ENCODE data around the gene MAP2K2.

Gene MAP2K2

DNA sequence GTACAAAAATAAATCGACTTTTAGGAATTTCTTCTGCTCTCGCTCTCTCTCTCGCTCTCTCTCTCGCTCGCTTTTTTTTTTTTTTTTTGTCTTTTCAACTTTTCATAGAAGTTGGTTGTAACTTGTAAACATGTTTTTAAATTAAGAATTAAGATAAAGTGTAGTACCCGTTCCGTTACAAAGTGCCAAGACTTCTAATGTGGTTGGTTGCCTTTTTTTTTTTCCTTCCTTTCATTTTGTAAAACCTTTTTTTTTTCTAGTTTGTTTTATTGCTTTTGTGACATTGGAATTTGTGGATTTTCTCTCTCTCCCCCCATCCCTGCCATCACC is 77.6 kb downstream of the MAP2K2 start:
- H3K18ac ChIP-seq (ENCODE audit: low read length), result no peak overlapping the region
- WGBS (ENCODE audit: extremely low coverage, insufficient coverage, low lambda C conversion rate), result no CpG with 5 or more reads among the region's 7 CpGs

DNA sequence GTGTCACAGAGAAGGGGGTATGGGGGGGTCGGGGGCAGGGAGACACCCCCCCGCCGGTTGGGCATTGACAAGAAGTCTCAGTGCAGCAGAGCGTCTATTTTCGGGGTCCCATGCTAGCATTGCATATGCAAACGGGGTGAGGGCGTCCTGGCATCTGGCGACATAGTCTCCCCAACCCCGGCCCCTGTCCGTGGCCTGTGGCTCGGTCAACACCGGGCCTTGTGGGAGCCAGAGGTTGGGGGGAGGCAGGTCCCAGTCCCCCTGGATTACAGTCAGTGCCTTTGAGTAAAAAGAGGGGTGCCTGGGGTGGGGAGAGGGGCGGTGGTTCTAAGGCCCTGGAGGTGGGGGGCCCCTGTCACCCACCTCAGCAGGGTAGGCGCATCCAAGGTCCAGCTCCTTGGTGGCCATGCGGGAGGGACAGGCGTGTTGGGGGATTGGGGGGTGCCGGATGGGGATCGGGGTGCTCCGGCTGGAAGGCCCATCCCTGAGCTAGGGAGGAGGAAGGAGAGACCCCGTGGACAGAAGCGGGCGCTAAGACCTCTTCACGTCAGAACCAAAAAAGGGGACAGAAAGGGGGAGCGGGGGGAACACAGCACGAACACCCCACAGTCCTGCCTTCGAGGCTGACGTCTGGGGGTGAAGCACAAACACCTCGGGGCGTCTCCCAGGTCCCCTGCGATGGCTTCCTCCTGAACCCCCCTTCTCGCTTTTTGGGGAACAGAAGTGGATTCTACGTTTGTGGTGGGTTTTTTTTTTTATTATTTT is 78.1 kb downstream of the MAP2K2 start:
- Histone ChIP-seq H3K4me2 (ENCODE audit: low read length) (no peak overlapping the region), H2BK120ac (ENCODE audit: low read depth, low read length) (no peak overlapping the region)

More for the DNA sequence above, 77.6 kb downstream of the MAP2K2 start:
- no peak overlapping the region for H4K5ac ChIP-seq (ENCODE audit: low read length)
- H3K79me2 ChIP-seq (ENCODE audit: control insufficient read depth, insufficient read depth, low read length), result peaks cover 9% of the 10 kb centered on the region
- H3K4ac ChIP-seq (ENCODE audit: low read depth, low read length), result no peak overlapping the region
- no peak overlapping the region for H2BK5ac ChIP-seq (ENCODE audit: low read length)
- H3K27me3 ChIP-seq (ENCODE audit: insufficient read depth, low read length, poor library complexity), result no peaks in the 10 kb centered on the region
- H4K8ac ChIP-seq (ENCODE audit: low read depth, low read length), result no peak overlapping the region
- no peaks in the 10 kb centered on the region for H3K4me1 ChIP-seq (ENCODE audit: control insufficient read depth, low read depth, low read length)
- H3K79me1 ChIP-seq (ENCODE audit: low read length), result peaks cover 3% of the 10 kb centered on the region
- H2BK15ac ChIP-seq (replicated peaks; ENCODE audit: low read depth), result no peak overlapping the region
- H2BK120ac ChIP-seq (ENCODE audit: low read depth, low read length), result no peak overlapping the region
- no peak overlapping the region for H3K56ac ChIP-seq (ENCODE audit: low read length)
- no peak overlapping the region for H3K23ac ChIP-seq (ENCODE audit: low read length)
- H3K9ac ChIP-seq (ENCODE audit: low read length), result no peak overlapping the region
- no peak overlapping the region for H3K4me2 ChIP-seq (ENCODE audit: low read length)
- no peak overlapping the region for H3K27ac ChIP-seq (ENCODE audit: low read depth, low read length)
- DNase-seq, result no peak
- H2AK5ac ChIP-seq (ENCODE audit: low read length), result no peak overlapping the region
- H3K4me3 ChIP-seq (ENCODE audit: low read length), result no peak overlapping the region
- H3K36me3 ChIP-seq (ENCODE audit: control insufficient read depth, insufficient read depth, low read length), result no peaks in the 10 kb centered on the region

DNA sequence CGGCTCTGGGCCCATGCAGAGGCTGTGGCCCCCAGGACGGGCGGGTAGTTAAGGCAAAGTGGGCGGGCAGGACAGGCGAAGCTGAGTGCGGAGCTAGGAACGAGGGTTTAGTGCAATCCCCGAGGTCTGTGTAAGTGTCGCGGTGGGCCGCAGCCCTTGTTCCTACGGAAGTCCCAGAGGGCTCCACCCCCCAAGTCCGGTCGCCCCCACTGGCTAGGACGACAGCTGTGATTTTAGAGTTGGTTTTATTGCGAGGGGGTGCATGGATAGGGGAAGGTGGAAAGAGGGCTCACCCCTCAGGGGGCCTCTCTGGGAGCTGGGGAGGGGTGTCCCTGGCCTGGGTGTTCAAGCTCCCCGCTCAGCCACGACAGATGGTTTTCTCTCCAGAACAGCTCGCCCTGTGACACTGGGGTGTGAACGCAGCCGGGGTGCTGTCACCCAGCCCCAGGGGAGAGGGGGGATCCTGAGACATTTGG is 78.9 kb downstream of the MAP2K2 start:
- WGBS (ENCODE audit: extremely low coverage, insufficient coverage, low lambda C conversion rate), result no CpG with 5 or more reads among the region's 21 CpGs
- Histone ChIP-seq H3K9ac (ENCODE audit: low read length) (no peak overlapping the region), H3K4ac (ENCODE audit: low read depth, low read length) (no peak overlapping the region), H2BK15ac (replicated peaks; ENCODE audit: low read depth) (no peak overlapping the region), H4K5ac (ENCODE audit: low read length) (no peak overlapping the region), H2BK5ac (ENCODE audit: low read length) (no peak overlapping the region), H2BK120ac (ENCODE audit: low read depth, low read length) (no peak overlapping the region), H3K18ac (ENCODE audit: low read length) (no peak overlapping the region), H3K23ac (ENCODE audit: low read length) (no peak overlapping the region), H3K4me3 (ENCODE audit: low read length) (no peak overlapping the region), H3K36me3 (ENCODE audit: control insufficient read depth, insufficient read depth, low read length) (no peaks in the 10 kb centered on the region), H3K27ac (ENCODE audit: low read depth, low read length) (no peak overlapping the region), H3K4me2 (ENCODE audit: low read length) (no peak overlapping the region), H2AK5ac (ENCODE audit: low read length) (no peak overlapping the region), H3K56ac (ENCODE audit: low read length) (no peak overlapping the region), H3K79me1 (ENCODE audit: low read length) (no peaks in the 10 kb centered on the region), H4K8ac (ENCODE audit: low read depth, low read length) (no peak overlapping the region), H3K4me1 (ENCODE audit: control insufficient read depth, low read depth, low read length) (no peaks in the 10 kb centered on the region), H3K79me2 (ENCODE audit: control insufficient read depth, insufficient read depth, low read length) (peaks cover 3% of the 10 kb centered on the region), H3K27me3 (ENCODE audit: insufficient read depth, low read length, poor library complexity) (no peaks in the 10 kb centered on the region)
- no peak for DNase-seq

More for the DNA sequence above, 78.1 kb downstream of the MAP2K2 start:
- Histone ChIP-seq H2AK5ac (ENCODE audit: low read length) (no peak overlapping the region), H3K23ac (ENCODE audit: low read length) (no peak overlapping the region), H3K9ac (ENCODE audit: low read length) (no peak overlapping the region), H3K4ac (ENCODE audit: low read depth, low read length) (no peak overlapping the region), H3K27ac (ENCODE audit: low read depth, low read length) (no peak overlapping the region), H3K4me3 (ENCODE audit: low read length) (no peak overlapping the region), H3K56ac (ENCODE audit: low read length) (no peak overlapping the region), H3K4me1 (ENCODE audit: control insufficient read depth, low read depth, low read length) (no peaks in the 10 kb centered on the region), H3K27me3 (ENCODE audit: insufficient read depth, low read length, poor library complexity) (no peaks in the 10 kb centered on the region), H3K79me1 (ENCODE audit: low read length) (peaks cover 2% of the 10 kb centered on the region), H4K5ac (ENCODE audit: low read length) (no peak overlapping the region), H4K8ac (ENCODE audit: low read depth, low read length) (no peak overlapping the region), H2BK15ac (replicated peaks; ENCODE audit: low read depth) (no peak overlapping the region), H2BK5ac (ENCODE audit: low read length) (no peak overlapping the region), H3K79me2 (ENCODE audit: control insufficient read depth, insufficient read depth, low read length) (peaks cover 6% of the 10 kb centered on the region), H3K18ac (ENCODE audit: low read length) (no peak overlapping the region), H3K36me3 (ENCODE audit: control insufficient read depth, insufficient read depth, low read length) (no peaks in the 10 kb centered on the region)
- no peak for DNase-seq
- WGBS (ENCODE audit: extremely low coverage, insufficient coverage, low lambda C conversion rate), result no CpG with 5 or more reads among the region's 32 CpGs

DNA sequence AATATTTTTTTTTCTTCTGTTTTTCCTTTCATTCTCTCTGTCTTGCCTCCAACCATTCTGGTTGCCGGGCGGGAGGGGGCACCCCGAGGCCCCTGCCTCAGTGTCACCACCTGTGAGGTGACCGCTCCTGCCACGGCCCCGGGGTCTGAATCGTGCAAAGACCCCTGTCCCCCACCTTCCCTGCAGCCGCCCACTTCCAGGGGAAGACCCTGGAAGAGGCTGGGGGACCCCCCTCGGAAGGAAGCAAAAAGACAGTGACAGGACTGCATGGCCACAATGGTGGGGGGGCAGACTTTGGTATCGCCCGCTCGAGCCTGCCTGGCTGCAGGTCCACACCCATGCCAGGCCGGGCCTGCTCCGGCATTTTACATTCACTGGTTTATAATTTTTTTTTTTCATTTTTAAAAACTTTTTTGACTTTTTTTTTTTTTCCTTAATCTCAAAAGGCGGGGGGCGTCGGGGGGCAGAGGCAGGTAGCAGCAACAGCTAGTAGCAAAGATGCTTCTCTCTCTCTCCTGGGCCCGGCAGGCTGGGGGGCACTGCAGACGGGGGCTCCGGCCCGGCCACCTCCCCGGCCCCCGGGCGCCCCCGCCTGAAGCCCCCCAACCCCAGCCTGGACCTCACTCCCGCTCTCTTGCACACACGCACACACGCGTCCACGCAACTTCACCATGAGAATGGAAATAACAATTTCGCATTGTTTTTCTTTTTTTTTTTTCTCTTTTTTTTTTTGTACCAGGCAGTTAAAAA is 79.8 kb downstream of the MAP2K2 start:
- Histone ChIP-seq H2AK5ac (ENCODE audit: low read length) (no peak overlapping the region), H4K8ac (ENCODE audit: low read depth, low read length) (no peak overlapping the region), H3K79me1 (ENCODE audit: low read length) (no peaks in the 10 kb centered on the region), H2BK120ac (ENCODE audit: low read depth, low read length) (no peak overlapping the region), H3K4me2 (ENCODE audit: low read length) (no peak overlapping the region), H2BK15ac (replicated peaks; ENCODE audit: low read depth) (no peak overlapping the region), H3K36me3 (ENCODE audit: control insufficient read depth, insufficient read depth, low read length) (no peaks in the 10 kb centered on the region), H3K4me1 (ENCODE audit: control insufficient read depth, low read depth, low read length) (no peaks in the 10 kb centered on the region), H3K9ac (ENCODE audit: low read length) (no peak overlapping the region), H3K56ac (ENCODE audit: low read length) (no peak overlapping the region), H2BK5ac (ENCODE audit: low read length) (no peak overlapping the region), H3K23ac (ENCODE audit: low read length) (no peak overlapping the region), H3K18ac (ENCODE audit: low read length) (no peak overlapping the region), H3K27ac (ENCODE audit: low read depth, low read length) (no peak overlapping the region), H3K4me3 (ENCODE audit: low read length) (no peak overlapping the region), H3K27me3 (ENCODE audit: insufficient read depth, low read length, poor library complexity) (no peaks in the 10 kb centered on the region), H4K5ac (ENCODE audit: low read length) (no peak overlapping the region), H3K79me2 (ENCODE audit: control insufficient read depth, insufficient read depth, low read length) (peaks cover under 1% of the 10 kb centered on the region), H3K4ac (ENCODE audit: low read depth, low read length) (no peak overlapping the region)
- WGBS (ENCODE audit: extremely low coverage, insufficient coverage, low lambda C conversion rate), result no CpG with 5 or more reads among the region's 31 CpGs
- DNase-seq, result no peak

DNA sequence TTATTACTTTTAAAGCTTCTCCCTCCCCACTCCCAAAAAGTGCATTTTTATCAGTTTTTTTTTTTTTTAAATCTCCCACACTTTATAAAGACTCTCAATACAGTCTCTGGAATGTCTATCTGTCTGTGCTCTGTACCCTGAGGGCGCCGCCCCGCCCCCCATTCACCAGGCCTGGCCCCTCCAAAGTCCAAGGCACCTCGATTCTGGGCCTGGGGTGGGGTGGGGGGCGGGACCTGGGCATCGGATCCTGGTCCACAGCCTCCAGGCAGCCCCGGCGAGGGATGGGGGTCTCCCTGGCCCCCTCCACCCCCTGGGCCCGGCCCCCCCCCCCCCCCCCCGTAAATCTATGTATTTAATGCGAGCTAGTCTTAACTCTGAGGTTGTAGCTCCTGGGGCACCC is 80.5 kb downstream of the MAP2K2 start:
- no peak for DNase-seq
- no peak overlapping the region for H4K5ac ChIP-seq (ENCODE audit: low read length)
- no CpG with 5 or more reads among the region's 11 CpGs for WGBS (ENCODE audit: extremely low coverage, insufficient coverage, low lambda C conversion rate)

More for the DNA sequence above, 80.5 kb downstream of the MAP2K2 start:
- no peak overlapping the region for H4K8ac ChIP-seq (ENCODE audit: low read depth, low read length)
- no peak overlapping the region for H3K56ac ChIP-seq (ENCODE audit: low read length)
- H2BK15ac ChIP-seq (replicated peaks; ENCODE audit: low read depth), result no peak overlapping the region
- H3K79me2 ChIP-seq (ENCODE audit: control insufficient read depth, insufficient read depth, low read length), result no peaks in the 10 kb centered on the region
- no peak overlapping the region for H3K4me3 ChIP-seq (ENCODE audit: low read length)
- H3K23ac ChIP-seq (ENCODE audit: low read length), result no peak overlapping the region
- no peak overlapping the region for H3K9ac ChIP-seq (ENCODE audit: low read length)
- no peaks in the 10 kb centered on the region for H3K27me3 ChIP-seq (ENCODE audit: insufficient read depth, low read length, poor library complexity)
- no peak overlapping the region for H2AK5ac ChIP-seq (ENCODE audit: low read length)
- H3K4me2 ChIP-seq (ENCODE audit: low read length), result no peak overlapping the region
- H3K27ac ChIP-seq (ENCODE audit: low read depth, low read length), result no peak overlapping the region
- no peaks in the 10 kb centered on the region for H3K36me3 ChIP-seq (ENCODE audit: control insufficient read depth, insufficient read depth, low read length)
- no peak overlapping the region for H2BK5ac ChIP-seq (ENCODE audit: low read length)
- H3K4me1 ChIP-seq (ENCODE audit: control insufficient read depth, low read depth, low read length), result no peaks in the 10 kb centered on the region
- no peak overlapping the region for H3K4ac ChIP-seq (ENCODE audit: low read depth, low read length)
- no peaks in the 10 kb centered on the region for H3K79me1 ChIP-seq (ENCODE audit: low read length)
- H3K18ac ChIP-seq (ENCODE audit: low read length), result no peak overlapping the region
- H2BK120ac ChIP-seq (ENCODE audit: low read depth, low read length), result no peak overlapping the region

Measured in mesendoderm (in vitro differentiated cells).